Renal cortex interstitium (tissue), 15 donors: ENCODE data around the gene CLASRP. TPM values are rescaled to one million over a fixed set of nuclear protein-coding genes. Genes with fewer than 3 reads are reported as not detected.
"Not testable (repeated sequence)": the region's sequence is repeated elsewhere in the genome, so short reads cannot be mapped to it uniquely, and the experiment has no call there.

Experiments
- DNase-seq, 11 donors: peaks; one replicate each; pipeline ENCODE4 v3.0.0-alpha.2; 2013; ENCODE audit warnings: low read depth in 9 of 11, low spot score in 4 of 11; ENCODE audit errors: extremely low read depth in 1 of 11
- long read RNA-seq, 16 experiments: transcript quantifications; one replicate each; lab custom pipeline, GENCODE V29; 2026
- polyA plus RNA-seq, 3 donors: library from polyadenylated mRNA; unstranded; fragments of 120-200 nt; gene quantifications; one replicate each; pipeline ENCODE4 v1.2.1, GENCODE V29; 2013; ENCODE audit not compliant: insufficient read length in 3 of 3

Gene CLASRP, protein sequence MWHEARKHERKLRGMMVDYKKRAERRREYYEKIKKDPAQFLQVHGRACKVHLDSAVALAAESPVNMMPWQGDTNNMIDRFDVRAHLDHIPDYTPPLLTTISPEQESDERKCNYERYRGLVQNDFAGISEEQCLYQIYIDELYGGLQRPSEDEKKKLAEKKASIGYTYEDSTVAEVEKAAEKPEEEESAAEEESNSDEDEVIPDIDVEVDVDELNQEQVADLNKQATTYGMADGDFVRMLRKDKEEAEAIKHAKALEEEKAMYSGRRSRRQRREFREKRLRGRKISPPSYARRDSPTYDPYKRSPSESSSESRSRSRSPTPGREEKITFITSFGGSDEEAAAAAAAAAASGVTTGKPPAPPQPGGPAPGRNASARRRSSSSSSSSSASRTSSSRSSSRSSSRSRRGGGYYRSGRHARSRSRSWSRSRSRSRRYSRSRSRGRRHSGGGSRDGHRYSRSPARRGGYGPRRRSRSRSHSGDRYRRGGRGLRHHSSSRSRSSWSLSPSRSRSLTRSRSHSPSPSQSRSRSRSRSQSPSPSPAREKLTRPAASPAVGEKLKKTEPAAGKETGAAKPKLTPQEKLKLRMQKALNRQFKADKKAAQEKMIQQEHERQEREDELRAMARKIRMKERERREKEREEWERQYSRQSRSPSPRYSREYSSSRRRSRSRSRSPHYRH
- 10 to 100 TPM; 65.0 to 86.5 (median 69.1) TPM for polyA plus RNA-seq
- long read RNA-seq, donor 1, partial matches to known transcripts = 0 of 6 reads
- long read RNA-seq, donor 1, other reads (novel, unspliced or antisense) = 0 of 6 reads
- long read RNA-seq, donor 2, partial matches to known transcripts = 0 of 3 reads
- long read RNA-seq, donor 2, other reads (novel, unspliced or antisense) = 0 of 3 reads
- long read RNA-seq, donor 3, partial matches to known transcripts = 0 of 3 reads
- long read RNA-seq, donor 3, other reads (novel, unspliced or antisense) = 0 of 3 reads
- long read RNA-seq, donor 4, partial matches to known transcripts = 0 of 7 reads
- long read RNA-seq, donor 4, other reads (novel, unspliced or antisense) = 0 of 7 reads
- long read RNA-seq, donor 5, partial matches to known transcripts = 0 of 8 reads
- long read RNA-seq, donor 5, other reads (novel, unspliced or antisense) = 0 of 8 reads
- long read RNA-seq, donor 6, partial matches to known transcripts = 5 of 15 reads
- long read RNA-seq, donor 6, other reads (novel, unspliced or antisense) = 0 of 15 reads
- long read RNA-seq, donor 7, transcript CLASRP-215 (4 exons, 582 nt) = major isoform, 6 of 9 reads
- long read RNA-seq, donor 7, partial matches to known transcripts = 0 of 9 reads
- long read RNA-seq, donor 7, other reads (novel, unspliced or antisense) = 0 of 9 reads
- long read RNA-seq, donor 8, partial matches to known transcripts = 5 of 13 reads
- long read RNA-seq, donor 8, other reads (novel, unspliced or antisense) = 0 of 13 reads
- long read RNA-seq, donor 9, partial matches to known transcripts = 0 of 3 reads
- long read RNA-seq, donor 9, other reads (novel, unspliced or antisense) = 0 of 3 reads
- long read RNA-seq, donor 10, partial matches to known transcripts = 0 of 5 reads
- long read RNA-seq, donor 10, other reads (novel, unspliced or antisense) = 0 of 5 reads
- long read RNA-seq, donor 11, partial matches to known transcripts = 0 of 1 reads
- long read RNA-seq, donor 11, other reads (novel, unspliced or antisense) = 0 of 1 reads
- long read RNA-seq, donor 12, partial matches to known transcripts = 0 of 4 reads
- long read RNA-seq, donor 12, other reads (novel, unspliced or antisense) = 0 of 4 reads
- long read RNA-seq, donor 13, partial matches to known transcripts = 13 of 23 reads
- long read RNA-seq, donor 13, other reads (novel, unspliced or antisense) = 0 of 23 reads
- long read RNA-seq, donor 14, partial matches to known transcripts = 0 of 7 reads
- long read RNA-seq, donor 14, other reads (novel, unspliced or antisense) = 0 of 7 reads
- long read RNA-seq, donor 15, partial matches to known transcripts = 0 of 3 reads
- long read RNA-seq, donor 15, other reads (novel, unspliced or antisense) = 0 of 3 reads
- long read RNA-seq, donor 16, partial matches to known transcripts = 0 of 12 reads
- long read RNA-seq, donor 16, other reads (novel, unspliced or antisense) = 0 of 12 reads

DNA sequence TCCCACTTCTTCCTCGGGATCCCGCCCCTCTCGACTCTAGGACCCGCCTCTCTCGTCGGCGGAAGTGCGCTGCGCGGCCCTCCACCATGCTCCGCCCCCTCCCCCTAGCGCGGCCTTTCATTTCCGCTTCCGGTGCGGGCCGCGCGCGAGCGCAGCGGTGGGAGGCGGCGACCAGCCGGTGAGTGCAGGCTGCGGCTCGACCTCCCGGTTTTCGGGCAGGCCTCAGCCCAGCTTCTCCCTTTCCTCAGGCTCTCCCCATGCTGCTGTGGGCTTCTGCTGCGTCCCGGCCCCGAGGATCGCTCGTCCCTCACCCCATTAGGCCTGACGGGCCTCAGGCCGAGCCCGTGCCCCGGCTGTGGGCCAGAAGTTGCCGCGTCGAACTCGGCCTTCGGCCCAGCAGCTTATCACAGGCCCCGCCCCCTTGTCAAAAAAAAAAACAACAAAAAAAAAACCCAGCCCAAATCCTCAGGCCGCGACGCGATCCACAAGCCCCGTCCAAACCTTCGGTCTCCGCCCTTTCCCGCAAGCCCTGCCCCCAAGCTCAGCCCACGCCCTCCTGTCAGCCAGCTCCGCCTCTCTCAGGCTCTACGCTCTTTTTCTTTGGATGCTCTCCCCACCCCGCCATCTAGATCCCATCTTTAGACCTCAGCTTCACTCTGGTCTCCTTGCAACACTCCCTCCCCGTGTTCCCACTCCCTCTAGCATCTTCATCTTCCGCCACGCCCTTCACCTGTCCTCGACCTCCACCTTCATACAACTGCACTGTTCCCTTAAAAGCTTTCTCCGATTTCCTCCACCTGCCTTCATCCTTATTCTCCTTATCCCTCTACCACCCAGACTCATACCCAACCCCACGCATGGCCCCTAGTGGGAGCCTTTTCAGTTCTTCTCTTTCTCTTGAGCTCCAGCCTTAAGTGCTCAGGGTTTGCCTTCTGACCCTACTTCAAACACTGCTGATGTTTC lies at the start of gene CLASRP:
Gene CLASRP (plus strand): TSS at position 115 of the 963 bp plus-strand sequence. CDS start 1,168 bp downstream, outside the sequence.
- DNase-seq = peak; percentile 69 to 91 (median 86)

DNA sequence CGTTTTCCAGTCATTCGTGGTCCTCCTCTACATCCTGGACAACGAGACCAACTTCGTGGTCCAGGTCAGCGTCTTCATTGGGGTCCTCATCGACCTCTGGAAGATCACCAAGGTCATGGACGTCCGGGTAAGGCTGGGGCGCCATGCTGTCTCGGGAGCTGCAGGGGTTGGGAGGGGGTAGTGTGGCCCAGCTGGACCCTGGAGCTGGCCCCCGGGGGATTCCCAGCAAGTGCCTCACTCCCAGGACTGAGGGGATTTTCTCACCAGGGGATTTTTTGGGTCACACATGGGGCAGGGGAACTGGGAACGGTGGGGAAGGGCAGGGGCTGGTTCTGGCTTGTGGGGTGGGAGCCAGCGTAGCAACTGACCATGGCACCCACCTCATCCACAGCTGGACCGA lies 48.4 kb upstream of the CLASRP start:
- DNase-seq = no peak

DNA sequence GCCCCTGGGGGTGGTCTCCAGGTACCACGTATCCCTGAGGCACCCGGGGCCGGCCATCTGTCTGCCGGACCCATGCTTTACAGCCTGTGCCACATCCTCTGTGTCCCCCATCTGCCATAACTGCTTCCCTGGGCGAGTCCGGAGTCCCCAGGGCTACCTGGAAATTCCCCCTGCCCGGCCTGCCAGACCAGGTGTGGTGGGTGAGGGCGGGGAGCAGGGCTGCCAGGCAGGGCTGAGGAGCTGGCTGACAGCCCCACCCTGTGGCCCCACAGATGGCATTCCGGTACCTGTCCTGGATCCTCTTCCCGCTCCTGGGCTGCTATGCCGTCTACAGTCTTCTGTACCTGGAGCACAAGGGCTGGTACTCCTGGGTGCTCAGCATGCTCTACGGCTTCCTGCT lies 47.9 kb upstream of the CLASRP start:
- DNase-seq = no peak

DNA sequence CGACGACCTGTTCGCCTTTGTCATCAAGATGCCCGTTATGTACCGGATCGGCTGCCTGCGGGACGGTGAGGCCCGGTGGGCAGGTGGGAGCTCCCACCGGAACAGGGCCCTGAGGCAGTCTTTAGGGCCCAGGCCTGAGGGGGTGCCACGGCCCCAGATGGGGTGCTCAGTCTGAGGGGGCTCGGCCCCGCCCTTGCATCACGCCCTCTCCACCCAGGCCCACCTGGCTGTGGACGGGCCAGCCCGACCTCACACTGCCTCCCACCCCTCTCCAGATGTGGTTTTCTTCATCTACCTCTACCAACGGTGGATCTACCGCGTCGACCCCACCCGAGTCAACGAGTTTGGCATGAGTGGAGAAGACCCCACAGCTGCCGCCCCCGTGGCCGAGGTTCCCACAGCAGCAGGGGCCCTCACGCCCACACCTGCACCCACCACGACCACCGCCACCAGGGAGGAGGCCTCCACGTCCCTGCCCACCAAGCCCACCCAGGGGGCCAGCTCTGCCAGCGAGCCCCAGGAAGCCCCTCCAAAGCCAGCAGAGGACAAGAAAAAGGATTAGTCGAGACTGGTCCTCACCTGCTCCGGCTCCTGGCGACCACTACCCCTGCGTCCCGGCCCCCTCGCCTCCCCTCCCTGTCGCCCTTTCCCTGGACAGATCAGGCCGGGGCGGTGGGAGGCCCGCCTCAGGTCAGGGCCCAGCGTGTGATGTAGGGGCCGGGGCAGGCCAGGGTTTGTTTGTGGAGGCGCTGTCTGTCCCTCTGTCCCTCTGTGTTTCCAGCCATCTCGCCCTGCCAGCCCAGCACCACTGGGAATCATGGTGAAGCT lies 46.3 kb upstream of the CLASRP start:
- DNase-seq = no peak

DNA sequence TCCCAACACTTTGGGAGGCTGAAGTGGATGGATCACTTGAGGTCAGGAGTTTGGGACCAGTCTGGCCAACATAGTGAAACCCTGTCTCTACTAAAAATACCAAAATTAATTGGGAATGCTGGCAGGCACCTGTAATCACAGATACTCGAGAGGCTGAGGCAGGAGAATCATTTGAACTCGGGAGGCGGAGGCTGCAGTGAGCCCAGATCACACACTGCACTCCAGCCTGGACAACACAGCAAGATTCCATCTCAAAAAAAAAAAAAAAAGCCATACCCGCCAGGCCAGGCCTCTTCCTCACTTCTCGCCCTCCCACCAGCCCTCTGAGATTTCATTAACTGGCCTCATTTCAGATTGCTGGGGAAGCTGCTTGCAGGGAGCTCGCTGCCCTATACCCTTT lies 45.3 kb upstream of the CLASRP start:
- no peak for DNase-seq

DNA sequence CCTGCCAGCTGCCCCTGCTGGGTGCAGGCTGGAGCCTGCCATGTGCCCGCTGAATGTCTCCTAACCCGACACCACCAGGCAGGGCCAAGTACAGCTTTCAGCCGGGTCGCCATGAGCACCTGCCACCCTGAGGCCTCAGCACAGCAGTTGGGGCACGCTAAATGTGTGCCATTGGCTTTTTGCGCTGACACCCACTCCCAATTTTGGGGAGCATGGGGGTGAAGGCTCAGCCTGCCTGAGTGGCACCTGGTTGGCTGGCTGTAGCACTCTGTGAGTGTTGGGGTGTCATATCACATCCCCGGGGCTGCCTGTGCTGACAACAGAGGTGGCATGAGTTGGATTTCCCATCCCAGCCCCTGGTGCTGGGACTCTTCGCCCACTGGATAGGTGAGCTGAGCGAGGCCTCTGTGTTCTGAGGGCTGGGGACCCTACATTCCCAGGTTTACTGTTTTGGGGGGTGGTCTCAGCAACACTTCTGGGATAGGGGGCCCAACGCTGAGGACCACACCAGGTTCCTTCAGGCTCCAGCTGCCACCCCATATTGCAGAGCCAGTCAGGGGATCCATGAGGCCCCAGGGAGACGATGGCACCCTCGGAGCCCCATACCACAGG lies 44.8 kb upstream of the CLASRP start:
- DNase-seq = no peak

DNA sequence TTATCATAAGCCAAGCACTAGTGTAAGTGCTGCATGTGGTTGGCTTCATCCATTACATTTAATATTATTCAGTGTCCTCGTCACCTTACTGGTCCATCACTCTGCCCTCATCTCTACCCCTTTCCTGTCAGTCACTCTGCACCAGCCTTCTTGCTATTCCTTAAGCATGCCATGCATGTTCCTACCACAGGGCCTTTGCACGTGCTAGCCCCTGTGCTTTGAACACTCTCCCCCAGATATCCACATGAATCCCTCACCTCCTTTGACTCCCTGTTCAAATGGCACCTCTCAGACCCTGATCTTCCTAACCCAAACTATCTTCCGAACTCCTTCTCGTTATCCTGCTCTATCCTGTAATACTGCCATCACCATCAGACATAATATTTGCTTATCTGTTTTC lies 40.8 kb upstream of the CLASRP start:
- no peak for DNase-seq

DNA sequence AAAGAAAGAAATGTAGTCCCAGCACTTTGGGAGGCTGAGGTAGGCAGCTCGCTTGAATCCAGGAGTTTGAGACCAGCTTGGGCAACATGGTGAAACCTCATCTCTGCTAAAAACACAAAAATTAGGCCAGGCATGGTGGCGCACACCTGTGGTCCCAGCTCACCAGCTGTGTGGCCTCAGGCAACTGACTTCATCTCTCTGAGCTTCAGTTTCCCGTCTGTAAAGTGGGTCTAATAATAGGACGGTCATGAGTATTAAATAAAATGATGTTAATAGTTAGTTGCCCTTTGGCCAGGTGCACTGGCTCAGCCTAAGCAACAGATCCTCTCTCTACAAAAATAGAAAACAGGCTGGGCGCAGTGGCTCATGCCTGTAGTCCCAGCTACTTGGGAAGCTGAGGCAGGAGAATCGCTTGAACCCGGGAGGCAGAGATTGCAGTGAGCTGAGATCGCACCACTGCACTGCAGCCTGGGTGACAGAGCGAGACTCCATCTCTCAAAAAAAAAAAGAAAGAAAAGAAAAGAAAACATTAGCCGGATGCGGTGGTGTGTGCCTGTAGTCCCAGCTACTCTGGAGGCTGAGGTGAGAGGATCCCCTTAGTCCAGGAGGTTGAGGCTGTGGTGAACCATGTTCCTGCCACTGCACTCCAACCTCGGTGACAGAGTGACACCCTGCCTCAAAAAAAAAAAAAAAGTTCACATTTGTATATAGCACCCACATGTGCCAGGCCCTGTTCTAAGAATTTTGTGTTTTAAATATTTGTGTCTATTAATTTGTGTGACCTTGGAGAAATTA lies 39.5 kb upstream of the CLASRP start:
- DNase-seq = not testable (repeated sequence)

DNA sequence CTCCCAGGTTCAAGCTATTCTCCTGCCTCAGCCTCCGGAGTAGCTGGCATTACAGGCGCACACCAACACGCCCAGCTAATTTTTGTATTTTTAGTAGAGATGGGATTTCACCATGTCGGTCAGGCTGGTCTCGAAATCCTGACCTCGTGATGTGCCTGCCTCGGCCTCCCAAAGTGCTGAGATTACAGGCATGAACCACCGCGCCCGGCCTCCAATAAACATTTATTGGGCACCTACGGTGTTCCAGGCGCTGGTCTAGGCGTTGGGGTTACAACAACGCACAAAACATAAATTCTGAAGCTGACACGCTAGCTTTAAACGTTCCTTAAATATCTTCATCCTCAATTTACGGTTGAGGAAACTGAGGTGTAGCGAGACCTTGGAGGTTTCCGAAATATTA lies 38.2 kb upstream of the CLASRP start:
- DNase-seq = not testable (repeated sequence)

DNA sequence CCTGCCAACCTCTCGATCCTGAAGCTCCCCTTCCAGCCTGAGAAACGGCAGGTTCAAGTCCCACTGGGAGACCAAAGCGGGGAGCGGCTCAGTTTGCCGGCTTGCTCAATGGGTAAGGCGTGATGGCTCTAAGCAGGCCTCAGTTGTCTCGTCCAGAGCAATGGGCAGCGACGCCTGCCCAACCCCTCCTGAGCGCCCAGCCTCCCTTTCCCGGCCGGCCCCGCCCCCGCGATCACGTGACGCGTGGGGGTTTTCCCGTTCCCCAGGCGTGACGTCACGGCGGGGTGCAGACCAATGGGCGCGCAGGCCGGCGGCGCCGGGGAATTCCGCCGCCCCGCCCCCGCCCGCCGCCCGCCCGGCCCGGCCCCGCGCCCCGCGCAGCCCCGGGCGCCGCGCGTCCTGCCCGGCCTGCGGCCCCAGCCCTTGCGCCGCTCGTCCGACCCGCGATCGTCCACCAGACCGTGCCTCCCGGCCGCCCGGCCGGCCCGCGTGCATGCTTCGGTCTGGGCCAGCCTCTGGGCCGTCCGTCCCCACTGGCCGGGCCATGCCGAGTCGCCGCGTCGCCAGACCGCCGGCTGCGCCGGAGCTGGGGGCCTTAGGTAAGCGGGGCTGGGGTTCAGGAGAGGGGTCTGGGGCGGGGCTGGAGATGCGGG lies 37.6 kb upstream of the CLASRP start, which contains the start of gene RELB:
Gene RELB (plus strand): TSS at position 378 of the 653 bp plus-strand sequence. CDS start 116 bp downstream, at position 494.
- peak; percentile 58 to 89 (median 78) for DNase-seq

DNA sequence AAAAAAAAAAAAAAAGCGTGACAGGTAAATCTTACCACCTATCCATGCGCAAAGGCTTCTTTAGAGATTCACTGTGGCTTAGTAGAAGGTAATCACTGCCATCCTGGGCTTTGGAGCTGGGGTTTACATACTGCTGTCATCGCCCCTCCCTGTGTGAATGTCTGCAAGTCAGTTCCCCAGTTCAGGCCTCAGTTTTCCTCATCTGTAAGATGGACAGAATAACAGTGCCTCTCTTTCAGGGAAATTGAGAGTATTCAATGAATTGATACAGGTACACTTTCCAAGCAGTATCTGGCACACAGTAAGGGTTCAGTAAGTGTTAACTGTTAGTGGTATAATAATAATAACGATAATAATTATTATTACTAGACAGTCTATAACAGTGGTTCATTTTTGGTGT lies 35.4 kb upstream of the CLASRP start:
- no peak for DNase-seq

DNA sequence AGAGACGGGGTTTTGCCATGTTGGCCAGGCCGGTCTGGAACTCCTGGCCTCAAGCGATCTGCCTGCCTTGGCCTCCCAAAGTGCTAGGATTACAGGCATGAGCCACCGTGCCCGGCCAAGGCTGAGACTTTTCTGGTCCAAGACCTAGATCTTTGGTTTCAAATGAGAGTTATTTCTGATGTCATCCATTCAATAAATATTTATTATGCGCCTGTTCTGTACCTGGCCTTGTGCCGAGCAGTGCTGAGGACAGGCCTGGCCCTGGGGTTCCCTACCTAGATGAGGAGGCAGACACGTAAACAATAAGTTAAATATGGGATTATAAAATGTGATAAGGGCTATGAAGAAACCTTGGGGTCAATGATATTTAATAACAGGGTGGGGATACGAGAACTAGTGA lies 33.1 kb upstream of the CLASRP start:
- DNase-seq = no peak

DNA sequence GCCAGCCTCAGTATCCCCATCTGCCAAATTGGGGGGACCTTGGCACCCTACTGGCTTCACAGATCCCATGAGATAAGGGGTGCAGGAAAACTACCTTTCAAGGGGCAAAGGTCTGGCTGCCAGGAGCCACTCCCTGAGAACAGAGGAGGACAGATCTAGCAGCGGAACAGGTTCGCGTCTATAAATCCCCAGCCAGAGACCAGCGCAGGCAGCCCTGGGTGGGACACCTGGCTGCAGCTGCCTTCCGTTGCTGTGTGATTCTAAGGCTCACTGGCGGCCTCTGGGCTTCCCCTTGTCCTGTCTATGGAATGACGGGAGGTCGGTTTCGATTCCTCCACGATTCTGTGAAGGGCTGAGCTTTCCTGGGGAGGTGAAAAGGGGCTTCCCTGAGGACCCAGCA lies 30.3 kb upstream of the CLASRP start:
- DNase-seq = no peak
